RWPE1 (cell line): Measurements from ENCODE around the gene PIK3R1.

Experiments used
- CTCF ChIA-PET: fragments of 350-600 bp; sonication (Branson Sonifier 250); formaldehyde crosslinking; extraction: SDS; loops from one replicate; lab custom pipeline; 2021; lab: Yijun Ruan, JAX
- POLR2A ChIA-PET: fragments of 400-600 bp; formaldehyde crosslinking; extraction: SDS; loops from one replicate; lab custom pipeline; 2020; ENCODE audit warnings: antibody characterized with exemption; ENCODE audit not compliant: low non-redundant PET; lab: Yijun Ruan, JAX
- DNase-seq: peaks from one replicate; pipeline ENCODE4 v3.0.0; 2012; ENCODE audit warnings: low spot score
- H3K27ac ChIP-seq: fragments of 450-650 bp; 2 replicates; pipeline ENCODE4 v1.5.1; 2017
- CTCF ChIP-seq: fragments of 450-650 bp; conservative IDR thresholded peaks from 2 replicates; pipeline ENCODE4 v1.5.1; 2017; ENCODE audit warnings: low read depth, mild to moderate bottlenecking

PIK3R1 gene

GRCh38 chr5:68250661-68251298 lies 35.2 kb downstream of the PIK3R1 start:
- no peak for TF ChIP-seq CTCF
- no peak overlapping the region for H3K27ac ChIP-seq
- no peak for DNase-seq
- CTCF ChIA-PET, result no interaction called here
- POLR2A ChIA-PET, result no interaction called here

GRCh38 chr5:68251386-68251785 lies 35.8 kb downstream of the PIK3R1 start:
- POLR2A ChIA-PET, result no interaction called here
- no peak for TF ChIP-seq CTCF
- H3K27ac ChIP-seq, result peak overlapping the region; percentile 93
- CTCF ChIA-PET, result interaction anchor here (1.0 to 3.8 kb wide), 4 partner anchors 12 to 1005 kb away, joined by 3 to 38 read pairs (median 8); no protein-coding TSS in a partner anchor
- DNase-seq, result peak; percentile 40

- ChIA-PET CTCF (interaction anchor here (0.6 to 3.8 kb wide), 27 partner anchors 12 to 1207 kb away, joined by 3 to 38 read pairs (median 4); partner anchors contain the start of gene PIK3R1), POLR2A (no interaction called here)
- DNase-seq, result peak; percentile 33
- no peak for TF ChIP-seq CTCF
- H3K27ac ChIP-seq, result peak overlapping the region; percentile 93
Measured at GRCh38 chr5:68251804-68252522, 36.4 kb downstream of the PIK3R1 start.

GRCh38 chr5:68252673-68253623 lies 37.4 kb downstream of the PIK3R1 start:
- ChIA-PET POLR2A (no interaction called here), CTCF (interaction anchor here (0.5 to 3.8 kb wide), 38 partner anchors 11 to 1106 kb away, joined by 3 to 38 read pairs (median 4); partner anchors contain the start of gene PIK3R1)
- peak; percentile 77 for TF ChIP-seq CTCF
- DNase-seq, result peak; percentile 86
- no peak overlapping the region for H3K27ac ChIP-seq

- DNase-seq, result no peak
- ChIA-PET CTCF (interaction anchor here (0.6 to 3.8 kb wide), 11 partner anchors 15 to 1097 kb away, joined by 3 to 38 read pairs (median 4); no protein-coding TSS in a partner anchor), POLR2A (no interaction called here)
- TF ChIP-seq CTCF, result no peak
- H3K27ac ChIP-seq, result no peak overlapping the region
Measured at GRCh38 chr5:68253624-68254585, 38.3 kb downstream of the PIK3R1 start.
